Right renal pelvis (tissue), 4 donors: Measurements from ENCODE around the gene IARS1. TPM values are rescaled to one million over a fixed set of nuclear protein-coding genes. Genes with fewer than 3 reads are reported as not detected.
A peak's percentile ranks its signal among the peaks of the same experiment; 100 is the strongest.

ENCODE experiments used
- DNase-seq, 4 donors: peaks; one replicate each; pipeline ENCODE4 v3.0.0-alpha.2; 2013; ENCODE audit warnings: low read depth in 4 of 4, low spot score in 3 of 4, missing footprints in 1 of 4
- polyA plus RNA-seq, 4 donors: library from polyadenylated mRNA; unstranded; fragments of 120-200 nt; gene quantifications; one replicate each; pipeline ENCODE4 v1.2.1, GENCODE V29; 2013; ENCODE audit not compliant: insufficient read length in 4 of 4

IARS1 gene
- polyA plus RNA-seq: 100 to 1,000 TPM in 2 of 4 donors, 10 to 100 TPM in 2; 95.8 to 104 (median 98.9) TPM

DNA sequence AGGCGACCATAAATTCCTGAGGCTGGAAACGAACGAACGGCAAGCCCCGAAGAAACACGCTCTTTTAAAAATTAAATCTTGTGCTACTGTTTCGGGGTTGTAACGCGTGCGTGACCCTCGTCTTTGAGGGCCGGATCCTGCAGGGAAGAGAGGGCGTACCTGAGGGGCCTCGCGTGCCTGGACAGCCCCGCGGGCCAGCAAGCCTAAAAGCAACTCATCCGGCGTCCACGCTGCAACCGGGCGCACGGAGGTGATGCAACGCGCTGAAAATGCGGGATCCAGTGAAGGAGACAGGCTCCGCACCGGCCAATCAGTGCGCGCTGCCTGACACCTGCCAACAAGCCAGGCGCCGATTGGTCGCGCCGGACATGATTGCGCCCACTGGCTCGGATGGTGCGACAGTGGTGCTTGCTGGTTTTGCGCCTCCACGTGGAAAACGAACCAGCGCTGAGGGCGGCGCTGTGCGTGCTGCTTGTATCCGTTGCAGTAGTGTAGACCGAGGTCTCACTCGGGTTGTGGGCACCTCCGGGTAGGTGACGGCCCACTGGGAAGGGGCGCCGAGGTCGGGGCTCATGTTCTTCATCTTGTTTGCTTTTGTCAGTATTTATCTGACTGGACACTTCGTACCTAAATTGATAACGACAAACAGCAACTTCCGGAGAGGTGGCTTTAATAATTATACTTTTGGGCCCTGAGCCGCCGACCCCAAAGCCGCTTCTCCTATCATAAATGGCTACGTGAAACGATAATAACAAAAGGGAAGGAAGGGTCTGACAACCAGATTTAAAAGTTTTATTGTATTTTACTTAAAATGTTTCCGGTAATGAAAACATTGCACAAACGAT is at the start of gene IARS1:
Gene IARS1, minus strand, starts transcription at position 246 of the 845 bp plus-strand sequence. CDS start 4,278 bp downstream, outside the sequence.
- peak; percentile 93 to 99 (median 94) for DNase-seq

DNA sequence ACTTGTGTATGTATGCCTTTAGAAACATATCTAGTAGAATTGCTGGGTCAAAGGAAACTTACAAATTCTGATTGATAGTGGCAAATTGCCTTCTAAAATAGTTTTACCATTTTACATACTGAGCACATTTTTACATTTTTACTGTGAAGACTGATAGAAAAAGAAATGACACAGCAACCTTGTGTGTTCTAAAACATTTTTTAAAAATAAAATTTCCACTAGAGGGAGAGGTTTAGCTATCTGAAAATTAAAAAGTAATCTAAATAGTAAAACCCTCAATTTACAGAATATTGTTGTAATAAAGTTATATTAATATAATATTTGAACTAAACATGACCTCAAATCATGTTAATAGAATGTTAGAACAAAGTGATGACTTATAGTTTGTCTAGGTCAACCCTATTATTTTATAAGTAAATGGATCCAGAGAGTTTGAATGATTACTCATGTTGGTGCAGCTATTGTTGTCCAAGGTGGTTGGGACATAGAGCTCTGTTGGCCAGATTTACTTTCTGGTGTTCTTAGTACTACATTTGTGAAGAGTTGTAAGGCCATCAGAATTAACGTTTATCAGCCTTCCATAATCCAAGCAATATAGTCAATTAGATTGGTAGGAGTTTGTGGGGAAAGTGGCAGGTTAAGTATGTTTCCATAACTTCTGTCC is 49.5 kb upstream of the IARS1 start:
- no peak for DNase-seq

DNA sequence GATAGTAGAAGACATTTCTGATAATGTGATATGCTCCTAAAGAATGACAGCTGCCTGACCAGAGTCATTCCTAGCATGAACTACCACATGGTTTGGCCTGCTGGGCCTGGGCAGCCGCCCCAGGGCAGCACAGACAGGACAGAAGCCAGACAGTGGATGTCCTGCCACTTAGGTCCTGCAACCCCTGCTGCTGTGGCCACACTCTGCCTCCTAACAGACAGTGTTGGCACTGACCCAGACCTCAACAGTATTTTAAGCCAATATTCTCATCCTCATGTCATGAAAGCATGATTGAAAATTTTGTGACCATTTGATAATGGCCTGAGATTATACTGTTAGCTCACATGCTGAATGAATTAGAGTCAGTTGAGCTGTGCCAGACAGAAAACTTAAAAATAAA is 48.1 kb upstream of the IARS1 start:
- no peak for DNase-seq

DNA sequence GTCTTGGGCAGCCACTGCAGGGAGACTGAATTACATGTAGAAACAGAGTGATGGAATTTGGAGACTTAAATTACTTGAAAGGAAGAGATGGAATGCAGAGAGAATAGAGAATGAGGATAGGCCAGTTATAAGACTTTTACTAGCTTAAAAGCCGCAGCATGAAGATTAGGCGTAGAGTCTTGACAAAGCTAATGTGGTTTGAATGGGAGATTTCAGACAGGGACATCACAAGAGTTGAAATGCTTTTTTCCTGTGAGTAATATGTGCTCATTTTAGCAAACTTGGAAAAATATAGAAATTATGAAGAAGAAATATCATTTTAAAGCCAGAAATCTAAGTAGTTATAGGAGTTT is 39.8 kb upstream of the IARS1 start:
- DNase-seq: no peak

DNA sequence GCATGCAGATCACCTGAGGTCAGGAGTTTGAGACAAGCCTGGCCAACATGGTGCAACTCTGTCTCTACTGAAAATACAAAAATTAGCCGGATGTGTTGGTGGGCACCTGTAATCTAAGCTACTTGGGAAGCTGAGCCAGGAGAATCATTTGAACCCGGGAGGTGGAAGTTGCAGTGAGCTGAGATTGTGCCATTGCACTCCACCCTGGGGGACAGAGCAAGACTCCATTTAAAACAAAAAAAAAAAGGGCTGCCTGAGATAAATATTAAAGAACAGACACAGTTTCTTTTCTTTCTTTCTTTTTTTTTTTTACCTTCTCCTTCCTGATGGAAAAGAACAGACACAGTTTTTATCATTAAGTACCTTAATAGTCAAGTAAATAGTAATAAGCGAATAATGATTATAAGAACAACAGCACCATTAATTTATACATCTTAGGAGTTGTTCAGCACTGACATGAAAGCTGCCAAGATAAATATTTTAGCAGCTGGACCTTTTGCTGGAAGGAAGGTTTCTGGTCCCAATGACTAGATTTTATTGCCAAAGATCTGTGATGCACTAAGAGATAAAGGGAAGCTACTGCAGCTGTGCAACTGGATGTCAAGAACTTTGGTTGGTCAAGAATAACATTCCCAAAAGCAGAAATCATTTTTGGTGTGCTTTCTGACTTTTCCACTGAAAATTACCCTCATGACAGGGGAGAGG is 39.2 kb upstream of the IARS1 start:
- DNase-seq: peak in 3 of 4 donors; percentile 33 to 52 (median 36)

DNA sequence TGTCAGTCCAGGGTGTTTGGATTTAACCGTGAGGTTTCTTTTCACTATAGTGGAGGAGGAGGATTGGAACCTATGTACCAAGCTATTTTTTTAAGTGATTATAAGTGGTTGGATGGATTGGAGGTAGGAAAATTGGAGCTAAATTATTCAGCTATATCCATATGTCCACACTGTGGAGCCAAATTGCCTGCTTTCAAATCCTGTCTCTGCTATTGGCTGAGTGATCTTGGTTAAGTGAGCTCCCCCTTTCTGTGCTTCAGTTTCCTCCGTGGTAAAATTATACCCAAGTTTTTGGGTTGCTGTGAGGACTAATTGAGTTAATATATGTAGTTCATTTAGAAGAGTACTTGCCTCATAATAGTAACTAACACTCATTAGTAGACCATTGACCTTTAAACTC is 34.7 kb upstream of the IARS1 start:
- DNase-seq: no peak

DNA sequence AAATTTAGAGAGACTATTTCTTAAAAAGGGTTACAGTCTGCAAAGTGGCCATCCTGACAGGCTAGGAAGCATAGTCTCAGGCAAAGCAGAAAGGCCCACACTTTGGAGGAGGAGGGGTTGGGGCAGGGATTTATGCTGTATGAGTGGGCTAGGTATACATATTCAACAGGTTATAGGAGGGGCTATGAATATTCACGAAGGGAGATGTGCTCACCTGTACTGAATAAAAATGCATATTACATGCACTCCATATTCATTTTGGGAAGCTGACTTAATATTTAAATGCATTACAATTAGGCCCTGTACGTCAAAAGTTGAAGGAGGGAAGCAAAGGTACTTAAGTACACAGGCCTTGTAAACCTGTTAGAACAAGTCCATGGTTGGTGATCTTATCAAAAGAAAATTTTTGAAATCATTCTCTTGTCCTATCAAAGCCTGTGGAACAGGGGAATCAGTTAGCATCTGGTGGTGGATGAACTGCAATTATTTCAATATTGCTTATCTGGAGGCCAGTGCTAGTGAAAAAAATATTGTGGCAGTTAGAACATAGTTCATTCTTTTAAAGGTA is 33.9 kb upstream of the IARS1 start:
- DNase-seq: no peak

DNA sequence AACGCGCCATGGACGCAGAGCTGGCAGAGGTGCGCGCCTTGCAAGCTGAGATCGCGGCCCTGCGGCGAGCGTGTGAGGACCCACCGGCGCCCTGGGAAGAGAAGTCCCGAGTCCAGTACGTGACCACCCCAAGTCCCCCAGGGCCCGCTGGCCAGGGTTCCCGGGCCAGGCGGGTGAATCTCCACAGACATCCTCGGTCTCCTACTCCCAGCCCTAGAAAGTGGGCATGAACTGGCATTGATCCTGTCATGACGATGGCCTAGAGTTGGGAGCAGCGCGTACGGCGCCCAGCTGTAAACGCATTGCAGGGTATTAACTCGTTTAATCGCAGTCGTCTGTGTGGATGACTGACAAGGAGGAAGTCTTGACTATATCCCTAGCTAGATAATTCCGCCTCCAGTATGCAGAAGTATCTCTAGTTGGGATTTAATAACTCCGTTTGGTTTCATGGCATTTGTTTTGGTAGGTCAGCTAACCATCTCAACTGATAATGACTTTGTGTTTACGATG is 32.5 kb upstream of the IARS1 start:
- no peak for DNase-seq

DNA sequence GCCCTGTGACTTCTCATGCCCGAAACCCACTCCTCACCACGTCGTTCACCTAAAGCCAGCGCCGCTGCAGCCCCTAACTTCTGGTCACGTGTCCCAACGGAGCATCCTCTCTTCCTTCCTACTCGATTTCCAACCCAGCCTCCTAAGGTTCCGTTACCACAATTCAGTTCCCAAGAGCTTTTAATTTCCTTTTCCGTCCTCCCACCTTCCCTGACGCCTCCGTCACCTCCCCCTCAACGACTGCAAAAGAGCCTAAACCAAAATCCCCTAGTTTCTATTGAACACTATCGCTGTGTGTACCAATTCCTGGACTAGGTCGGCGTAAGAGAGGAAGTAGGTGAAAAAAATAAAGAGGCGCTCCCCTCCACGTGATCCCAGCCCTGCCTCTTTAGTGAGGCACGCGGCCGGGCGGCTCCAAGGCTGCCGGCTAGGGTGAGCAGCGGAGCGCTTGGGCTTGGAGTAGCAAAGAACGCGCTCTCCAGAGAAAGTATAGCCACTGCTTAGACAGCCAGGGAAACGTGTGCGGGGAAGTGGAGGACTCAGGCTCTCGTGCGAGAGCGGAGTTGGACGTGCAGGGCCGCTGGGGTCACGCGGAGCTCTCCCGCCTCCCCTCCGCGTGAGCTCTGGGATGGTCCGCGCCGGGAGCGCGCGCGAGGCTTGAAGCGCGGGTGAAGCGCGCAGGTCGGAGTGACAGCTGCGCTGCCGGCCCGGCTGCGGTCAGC is 31.9 kb upstream of the IARS1 start, which contains the start of the genes CENPP and NOL8:
Gene CENPP, plus strand, starts transcription at position 685 of the 722 bp plus-strand sequence.
Gene NOL8, minus strand, starts transcription at position 82 of the 722 bp plus-strand sequence. CDS start 1,189 bp downstream, outside the sequence.
- DNase-seq: peak; percentile 80 to 96 (median 87)

DNA sequence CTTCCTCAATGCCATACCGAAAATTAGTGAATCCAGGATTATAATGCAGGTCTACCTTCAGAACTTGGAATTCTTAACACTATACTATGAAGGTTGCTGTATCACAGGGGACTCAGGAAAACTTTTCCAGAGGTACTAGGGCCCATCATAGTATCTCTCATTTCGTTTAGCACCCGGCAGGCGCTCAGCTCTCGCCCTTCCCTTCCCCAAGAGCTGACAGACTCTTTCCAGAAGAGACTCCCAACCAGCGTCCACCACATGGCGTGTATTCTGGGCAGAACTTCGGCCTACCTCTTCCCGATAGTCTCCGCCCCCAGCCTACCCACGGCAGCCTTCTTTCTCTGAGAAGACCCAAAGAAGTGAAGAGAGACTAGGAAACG is 31.4 kb upstream of the IARS1 start:
- DNase-seq: peak in 1 of 4 donors; percentile 37

DNA sequence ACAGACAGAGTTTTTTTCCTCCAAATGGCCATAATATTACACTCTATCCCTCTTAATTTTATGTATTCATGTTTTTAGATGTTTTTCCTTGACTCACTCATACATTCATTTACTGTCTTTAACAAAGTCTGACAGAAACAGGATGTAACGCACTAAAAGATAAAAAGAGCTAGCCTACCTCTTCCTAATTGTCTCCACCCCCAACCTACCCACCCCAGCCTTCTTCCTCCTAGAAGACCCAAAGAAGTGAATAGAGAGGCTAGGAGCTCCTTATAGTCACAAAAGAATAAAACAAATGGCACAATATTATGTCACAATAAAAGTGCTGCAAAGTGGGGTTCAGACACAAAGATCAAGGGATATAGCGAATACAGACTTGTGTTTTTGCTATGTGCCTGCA is 30.9 kb upstream of the IARS1 start:
- no peak for DNase-seq

DNA sequence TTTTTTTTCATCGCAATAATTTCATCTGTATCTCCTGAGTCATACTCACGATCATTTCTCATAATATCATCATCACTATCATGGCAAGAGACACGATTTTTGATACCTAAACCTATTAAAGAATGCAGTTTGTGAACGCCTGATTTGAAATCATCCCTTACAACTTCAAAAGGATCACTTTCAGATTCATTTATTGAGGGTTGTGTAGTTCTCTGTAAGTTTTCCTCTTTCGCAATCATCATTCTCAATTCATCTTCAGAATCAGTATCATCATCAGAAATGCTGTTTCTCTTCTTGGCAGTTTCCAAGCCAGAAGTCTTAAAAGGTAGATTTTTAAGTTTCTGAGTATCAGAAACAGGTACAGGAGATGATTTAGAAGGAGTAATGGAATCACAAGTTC is 22.0 kb upstream of the IARS1 start:
- no peak for DNase-seq

DNA sequence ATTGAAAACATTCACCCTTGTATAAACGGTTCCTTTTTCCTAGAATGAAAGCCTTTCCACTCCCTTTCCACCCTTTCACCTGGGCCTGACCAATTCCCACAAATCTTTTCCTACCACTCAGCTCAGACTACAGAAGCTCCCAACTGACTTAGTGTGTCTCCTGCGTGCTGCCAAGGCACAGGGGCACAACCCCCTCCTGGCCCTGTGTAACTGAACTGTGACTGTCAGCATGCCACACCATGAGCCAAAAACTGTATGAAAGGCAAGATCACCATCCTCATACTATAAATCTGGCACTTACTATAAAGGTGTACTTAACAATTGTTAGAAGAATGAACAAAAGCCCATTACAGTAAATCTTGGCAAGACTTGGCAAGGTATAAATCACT is 20.1 kb upstream of the IARS1 start:
- no peak for DNase-seq

DNA sequence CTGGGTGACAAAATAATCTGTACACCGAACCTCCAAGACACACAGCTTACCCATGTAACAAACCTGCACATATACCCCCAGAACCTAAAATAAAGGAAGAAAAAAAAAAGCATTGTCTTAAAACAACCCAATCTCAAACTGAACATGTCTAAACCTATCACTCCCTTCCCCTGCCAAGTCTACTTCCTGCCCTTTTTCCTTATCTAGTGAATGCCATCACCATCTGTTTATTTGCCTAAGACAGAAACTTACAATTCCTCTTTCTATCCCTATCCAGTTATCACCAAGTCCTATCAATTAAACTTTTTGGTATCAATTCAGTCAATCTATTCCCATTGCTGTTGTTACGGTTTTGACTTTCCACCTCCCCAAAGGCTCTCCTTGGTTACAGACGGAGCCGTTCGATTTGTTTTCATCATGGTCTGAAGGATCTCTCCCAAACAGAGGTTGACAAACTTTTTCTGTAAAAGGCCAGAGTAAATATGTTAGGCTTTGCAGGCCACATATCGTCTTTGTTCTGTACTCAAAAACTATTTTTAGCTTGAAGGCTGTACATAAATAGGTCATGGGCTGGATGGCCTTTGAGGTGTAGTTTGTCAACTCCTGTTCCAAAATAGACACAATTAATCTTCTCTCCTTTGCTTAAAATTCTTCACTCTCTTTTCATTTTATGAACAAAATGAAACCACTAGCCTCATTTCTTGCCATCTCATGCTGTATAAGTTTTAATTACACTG is 19.6 kb upstream of the IARS1 start:
- DNase-seq: no peak

DNA sequence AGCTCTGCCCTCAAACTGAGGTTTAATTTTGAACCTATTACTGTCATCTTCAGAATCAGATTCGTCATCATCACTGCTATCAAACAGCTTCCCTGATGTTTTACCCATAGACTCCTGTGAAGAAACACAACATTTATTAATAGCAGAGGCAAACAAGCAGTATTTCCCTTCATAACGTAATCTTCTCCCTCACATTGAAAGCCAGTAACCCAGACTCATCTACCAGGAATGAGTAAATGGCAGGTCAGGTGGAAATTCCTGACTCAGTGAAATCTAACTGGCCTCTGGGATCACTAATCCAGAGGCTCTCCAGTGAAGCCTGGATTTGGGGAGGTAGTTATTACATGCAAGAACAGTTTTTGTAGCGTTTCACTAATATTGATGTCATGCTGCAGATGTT is 17.1 kb upstream of the IARS1 start:
- DNase-seq: no peak

DNA sequence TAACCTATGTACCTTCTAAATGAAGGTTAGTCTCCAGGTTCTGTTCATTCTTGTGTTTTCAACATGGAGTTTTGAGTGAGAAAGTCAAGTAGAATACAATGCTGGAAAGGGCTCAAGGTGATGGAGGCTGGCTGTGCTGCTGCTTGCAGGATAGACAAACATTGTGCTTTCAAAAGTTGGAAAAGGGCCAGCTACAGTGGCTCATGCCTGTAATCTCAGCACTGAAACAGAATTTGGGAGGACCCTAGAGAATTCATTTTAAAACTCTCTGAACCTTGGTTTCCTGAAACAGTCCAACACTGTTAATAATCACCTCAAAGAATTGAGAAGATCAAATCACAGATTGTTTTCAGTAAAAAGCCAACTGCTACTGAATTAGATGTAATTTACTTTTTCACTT is 15.4 kb upstream of the IARS1 start:
- DNase-seq: no peak

DNA sequence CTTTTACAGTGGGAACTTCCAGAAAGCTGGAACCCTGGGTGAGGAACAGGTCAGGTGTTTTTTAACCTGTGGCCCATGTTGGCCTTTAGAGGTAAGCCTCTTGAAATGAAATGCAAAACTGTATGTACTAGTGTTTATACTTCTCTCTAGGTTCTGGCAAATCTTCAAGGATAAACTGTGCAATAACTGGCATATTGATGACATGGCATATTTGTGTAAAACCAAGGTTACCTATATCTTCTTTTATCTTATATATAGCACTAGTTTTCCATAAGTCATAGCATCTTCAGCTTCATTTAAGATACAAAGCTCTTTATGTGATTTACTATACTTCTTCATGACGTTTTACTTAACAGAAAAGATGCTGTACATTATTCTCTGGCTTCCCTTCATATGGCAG is 7.4 kb upstream of the IARS1 start:
- no peak for DNase-seq

DNA sequence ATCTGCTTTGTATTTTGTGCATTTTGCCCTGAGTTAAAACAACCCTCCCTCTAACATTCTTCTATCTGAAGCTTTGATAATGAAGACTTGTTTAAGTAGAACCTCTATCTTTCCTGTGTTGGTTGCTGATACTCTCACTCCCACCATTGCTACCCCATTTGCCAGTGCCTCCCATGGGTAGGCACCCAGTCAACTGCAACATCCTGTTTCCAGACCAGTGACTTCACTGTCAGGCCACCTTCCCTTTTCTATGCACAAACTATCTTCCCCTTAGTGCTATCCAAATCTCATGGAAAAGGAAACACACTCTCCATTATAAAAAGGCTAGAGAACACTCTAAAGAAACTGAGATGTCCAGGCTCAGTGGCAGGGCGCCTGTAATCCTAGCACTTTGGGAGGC is 5.6 kb upstream of the IARS1 start:
- DNase-seq: no peak

DNA sequence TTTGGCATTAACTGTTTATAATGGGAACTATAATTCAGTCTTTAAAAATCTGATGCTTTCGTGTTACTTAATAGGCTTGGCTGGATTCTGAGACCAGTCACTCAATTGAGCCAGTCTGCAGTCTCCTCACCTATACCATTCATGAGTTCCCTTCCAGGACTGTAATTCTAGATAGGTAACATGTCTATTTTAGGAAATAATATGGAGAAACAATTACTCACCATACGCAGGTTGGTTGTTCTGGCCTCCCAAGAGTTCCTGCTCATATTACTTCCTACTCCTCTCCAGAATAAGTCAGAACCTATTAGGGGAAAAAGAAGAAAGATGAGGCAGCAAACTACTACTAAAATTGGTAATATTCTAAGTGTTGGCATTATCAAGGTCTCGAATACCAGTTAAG is 4.5 kb upstream of the IARS1 start:
- no peak for DNase-seq
